ENCODE results near the gene UNC13A.

UNC13A gene

DNA sequence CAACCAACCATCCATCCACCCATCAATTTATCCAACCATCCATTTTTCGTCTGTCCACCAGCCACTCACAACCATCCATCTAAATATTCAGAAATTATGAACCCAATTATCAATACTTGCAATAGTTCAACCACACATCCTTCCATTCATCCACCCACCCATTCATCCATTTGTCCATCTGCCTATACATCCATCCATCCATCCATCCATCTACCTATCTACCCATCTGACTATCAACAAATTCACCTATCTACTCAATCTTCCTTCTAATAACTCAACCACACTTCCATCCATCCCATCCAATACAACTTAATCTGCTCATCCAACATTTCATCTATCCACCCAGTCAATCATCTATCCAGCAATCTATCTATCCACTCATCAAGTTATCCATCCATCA is 46.3 kb downstream of the UNC13A start:
- TF ChIP-seq SP1 (IDR thresholded peaks at IDR 0.05) (no peak), HDGF (IDR thresholded peaks at IDR 0.05; ENCODE audit: borderline replicate concordance) (no peak), FOXK2 (IDR thresholded peaks at IDR 0.05) (no peak), FOXM1 (IDR thresholded peaks at IDR 0.05; ENCODE audit: borderline replicate concordance) (no peak), SUZ12 (IDR thresholded peaks at IDR 0.05) (no peak), L3MBTL2 (conservative IDR thresholded peaks at IDR 0.05) (no peak), LEF1 (IDR thresholded peaks at IDR 0.05; ENCODE audit: borderline replicate concordance) (no peak), BHLHE40 (IDR thresholded peaks at IDR 0.05; ENCODE audit: borderline replicate concordance) (no peak), TARDBP (IDR thresholded peaks at IDR 0.05) (no peak), ZNF384 (IDR thresholded peaks at IDR 0.05) (no peak), ELF4 (IDR thresholded peaks at IDR 0.05) (no peak), FOXA1 (IDR thresholded peaks at IDR 0.05) (no peak), CTBP1 (IDR thresholded peaks at IDR 0.05; ENCODE audit: borderline replicate concordance) (no peak), ARNT (IDR thresholded peaks at IDR 0.05) (no peak), NFRKB (IDR thresholded peaks at IDR 0.05) (no peak)
- TF ChIP-seq, protein P1, sequence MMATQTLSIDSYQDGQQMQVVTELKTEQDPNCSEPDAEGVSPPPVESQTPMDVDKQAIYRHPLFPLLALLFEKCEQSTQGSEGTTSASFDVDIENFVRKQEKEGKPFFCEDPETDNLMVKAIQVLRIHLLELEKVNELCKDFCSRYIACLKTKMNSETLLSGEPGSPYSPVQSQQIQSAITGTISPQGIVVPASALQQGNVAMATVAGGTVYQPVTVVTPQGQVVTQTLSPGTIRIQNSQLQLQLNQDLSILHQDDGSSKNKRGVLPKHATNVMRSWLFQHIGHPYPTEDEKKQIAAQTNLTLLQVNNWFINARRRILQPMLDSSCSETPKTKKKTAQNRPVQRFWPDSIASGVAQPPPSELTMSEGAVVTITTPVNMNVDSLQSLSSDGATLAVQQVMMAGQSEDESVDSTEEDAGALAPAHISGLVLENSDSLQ (IDR thresholded peaks at IDR 0.05): no peak
- no peak for DNase-seq (ENCODE audit: extremely low spot score)
- CTCF ChIA-PET: no interaction called here
- POLR2A ChIA-PET: no interaction called here

DNA sequence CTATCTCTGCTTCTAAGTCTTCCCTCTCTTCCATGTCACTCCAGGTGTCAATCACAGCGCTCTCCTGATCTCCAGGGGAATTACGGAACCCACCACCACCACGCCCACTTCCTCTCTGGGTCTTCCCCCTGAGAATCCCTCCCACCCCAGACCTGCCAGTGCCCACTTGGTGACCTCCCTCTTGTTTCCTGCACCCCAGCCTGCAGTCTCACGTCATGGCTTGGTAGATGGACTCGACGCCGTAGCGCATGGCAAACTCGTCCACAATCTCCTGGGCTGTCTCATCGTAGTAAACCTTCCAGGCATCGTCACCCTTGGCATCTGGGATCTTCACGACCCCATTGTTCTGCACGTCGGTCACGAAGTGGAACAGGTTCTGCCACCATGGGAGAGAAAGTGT is 47.0 kb downstream of the UNC13A start:
- ChIA-PET POLR2A (no interaction called here), CTCF (no interaction called here)
- DNase-seq (ENCODE audit: extremely low spot score): no peak
- TF ChIP-seq BHLHE40 (IDR thresholded peaks at IDR 0.05; ENCODE audit: borderline replicate concordance) (no peak), ZNF384 (IDR thresholded peaks at IDR 0.05) (no peak), SUZ12 (IDR thresholded peaks at IDR 0.05) (no peak), CTBP1 (IDR thresholded peaks at IDR 0.05; ENCODE audit: borderline replicate concordance) (no peak), SP1 (IDR thresholded peaks at IDR 0.05) (no peak)

DNA sequence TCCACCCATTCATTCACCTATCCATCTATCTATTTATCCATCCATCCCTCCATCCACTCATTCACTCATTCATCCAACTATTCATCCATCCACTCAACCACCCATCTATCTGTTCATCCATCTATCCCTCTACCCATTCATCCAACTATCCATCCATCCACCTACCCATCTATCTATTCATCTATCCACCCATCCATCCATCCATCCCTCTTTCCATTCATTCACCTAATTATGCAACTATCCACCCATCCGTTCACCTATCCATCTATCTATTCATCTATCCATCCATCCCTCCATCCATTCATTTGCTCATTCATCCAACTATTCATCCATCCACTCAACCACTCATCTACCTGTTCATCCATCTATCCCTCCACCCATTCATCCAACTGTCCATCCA is 54.5 kb downstream of the UNC13A start:
- TF ChIP-seq L3MBTL2 (conservative IDR thresholded peaks at IDR 0.05): no peak
- TF ChIP-seq HDGF (IDR thresholded peaks at IDR 0.05; ENCODE audit: borderline replicate concordance): no peak
- no peak for TF ChIP-seq ZNF384 (IDR thresholded peaks at IDR 0.05)
- no peak for TF ChIP-seq FOXA1 (IDR thresholded peaks at IDR 0.05)
- TF ChIP-seq ARNT (IDR thresholded peaks at IDR 0.05): no peak
- no peak for TF ChIP-seq CTBP1 (IDR thresholded peaks at IDR 0.05; ENCODE audit: borderline replicate concordance)
- TF ChIP-seq, protein P1 (IDR thresholded peaks at IDR 0.05): no peak
- no peak for TF ChIP-seq SUZ12 (IDR thresholded peaks at IDR 0.05)
- no peak for TF ChIP-seq FOXK2 (IDR thresholded peaks at IDR 0.05)
- no peak for TF ChIP-seq SP1 (IDR thresholded peaks at IDR 0.05)
- no peak for TF ChIP-seq TARDBP (IDR thresholded peaks at IDR 0.05)
- no peak for TF ChIP-seq NFRKB (IDR thresholded peaks at IDR 0.05)
- no peak for TF ChIP-seq ELF4 (IDR thresholded peaks at IDR 0.05)
- TF ChIP-seq BHLHE40 (IDR thresholded peaks at IDR 0.05; ENCODE audit: borderline replicate concordance): no peak
- CTCF ChIA-PET: no interaction called here

DNA sequence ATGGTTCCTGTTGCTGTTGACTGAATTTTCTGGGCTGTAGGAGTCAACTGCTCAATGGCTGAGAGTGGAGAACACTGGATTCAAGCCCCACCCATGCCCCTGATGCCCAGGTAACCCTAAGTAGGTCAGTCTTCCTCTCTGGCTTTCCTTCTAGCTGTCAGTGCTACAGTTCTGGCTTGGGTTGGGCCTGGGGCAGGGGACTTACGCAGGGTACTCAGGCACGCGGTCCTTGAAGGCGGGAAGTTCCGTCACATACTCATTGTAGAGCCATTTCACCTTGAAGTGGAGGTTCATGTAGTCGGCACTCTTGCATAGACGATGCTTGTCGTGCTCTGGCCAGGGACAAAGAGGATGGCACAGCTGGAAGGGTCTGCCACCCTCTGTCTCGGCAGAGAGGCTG is 55.6 kb downstream of the UNC13A start:
- DNase-seq (ENCODE audit: extremely low spot score): no peak
- TF ChIP-seq FOXK2 (IDR thresholded peaks at IDR 0.05): no peak
- no peak for TF ChIP-seq ELF4 (IDR thresholded peaks at IDR 0.05)
- TF ChIP-seq HDGF (IDR thresholded peaks at IDR 0.05; ENCODE audit: borderline replicate concordance): no peak
- TF ChIP-seq FOXM1 (IDR thresholded peaks at IDR 0.05; ENCODE audit: borderline replicate concordance): no peak
- TF ChIP-seq LEF1 (IDR thresholded peaks at IDR 0.05; ENCODE audit: borderline replicate concordance): no peak
- TF ChIP-seq, protein P1 (IDR thresholded peaks at IDR 0.05): no peak
- TF ChIP-seq NFRKB (IDR thresholded peaks at IDR 0.05): no peak
- TF ChIP-seq SUZ12 (IDR thresholded peaks at IDR 0.05): no peak
- TF ChIP-seq TARDBP (IDR thresholded peaks at IDR 0.05): no peak
- no peak for TF ChIP-seq BHLHE40 (IDR thresholded peaks at IDR 0.05; ENCODE audit: borderline replicate concordance)
- POLR2A ChIA-PET: no interaction called here
- CTCF ChIA-PET: no interaction called here

More for the DNA sequence above, 54.5 kb downstream of the UNC13A start:
- no peak for DNase-seq (ENCODE audit: extremely low spot score)
- POLR2A ChIA-PET: no interaction called here

DNA sequence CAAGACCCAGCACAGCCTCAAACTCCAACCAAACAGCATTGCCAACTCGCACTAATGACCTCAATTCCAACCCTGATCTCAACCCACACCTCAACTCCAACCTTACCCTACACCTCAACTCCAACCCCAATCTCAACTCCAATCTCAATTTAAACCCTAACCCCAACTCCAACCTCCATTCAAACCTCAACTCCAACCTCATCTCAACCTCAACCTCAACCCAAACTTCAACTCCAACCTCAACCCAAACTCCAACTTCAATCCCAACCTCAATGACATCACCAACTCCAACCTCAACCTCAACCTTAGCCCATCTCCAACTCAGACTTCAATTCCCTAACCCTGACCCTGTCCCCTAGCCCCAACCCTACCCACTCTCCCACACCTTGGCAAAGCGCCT is 58.4 kb downstream of the UNC13A start:
- no peak for DNase-seq (ENCODE audit: extremely low spot score)
- ChIA-PET POLR2A (no interaction called here), CTCF (no interaction called here)
- no peak for TF ChIP-seq FOXK2 (IDR thresholded peaks at IDR 0.05)
- TF ChIP-seq CTBP1 (IDR thresholded peaks at IDR 0.05; ENCODE audit: borderline replicate concordance): no peak
- TF ChIP-seq, protein P1 (IDR thresholded peaks at IDR 0.05): no peak
- no peak for TF ChIP-seq HDGF (IDR thresholded peaks at IDR 0.05; ENCODE audit: borderline replicate concordance)
- no peak for TF ChIP-seq BHLHE40 (IDR thresholded peaks at IDR 0.05; ENCODE audit: borderline replicate concordance)
- no peak for TF ChIP-seq SP1 (IDR thresholded peaks at IDR 0.05)
- no peak for TF ChIP-seq ARNT (IDR thresholded peaks at IDR 0.05)
- TF ChIP-seq ELF4 (IDR thresholded peaks at IDR 0.05): no peak
- no peak for TF ChIP-seq LEF1 (IDR thresholded peaks at IDR 0.05; ENCODE audit: borderline replicate concordance)
- TF ChIP-seq FOXA1 (IDR thresholded peaks at IDR 0.05): no peak
- no peak for TF ChIP-seq FOXM1 (IDR thresholded peaks at IDR 0.05; ENCODE audit: borderline replicate concordance)
- TF ChIP-seq SUZ12 (IDR thresholded peaks at IDR 0.05): no peak
- TF ChIP-seq NFRKB (IDR thresholded peaks at IDR 0.05): no peak
- no peak for TF ChIP-seq ZNF384 (IDR thresholded peaks at IDR 0.05)
- TF ChIP-seq TARDBP (IDR thresholded peaks at IDR 0.05): no peak

DNA sequence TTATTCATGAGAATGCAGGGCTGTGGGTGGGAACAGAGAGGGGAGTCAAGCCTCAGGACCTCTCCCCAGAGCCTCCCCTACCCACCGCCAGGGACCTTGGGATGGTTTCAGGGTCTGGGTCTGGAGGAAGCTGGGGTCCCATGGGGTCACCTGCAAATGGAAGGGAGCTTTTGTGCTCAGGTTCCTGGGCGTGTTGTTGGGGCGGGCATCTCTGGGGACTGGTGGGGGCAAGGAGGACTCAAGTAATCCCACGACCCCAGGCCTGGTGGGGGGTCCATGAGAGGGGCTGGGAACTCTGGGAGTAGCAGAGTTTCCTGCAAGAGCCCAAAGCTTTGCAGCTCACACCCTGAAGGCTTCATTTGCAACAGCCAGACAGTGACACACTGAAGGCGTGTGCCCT is 60.2 kb downstream of the UNC13A start:
- ChIA-PET CTCF (no interaction called here), POLR2A (interaction anchor here (0.8 kb wide), 1 partner anchor 22 kb away, joined by 3 read pairs; no protein-coding TSS in a partner anchor)
- no peak for DNase-seq (ENCODE audit: extremely low spot score)
- TF ChIP-seq, protein P1 (IDR thresholded peaks at IDR 0.05): no peak
- TF ChIP-seq TARDBP (IDR thresholded peaks at IDR 0.05): no peak
- TF ChIP-seq HDGF (IDR thresholded peaks at IDR 0.05; ENCODE audit: borderline replicate concordance): no peak
- TF ChIP-seq L3MBTL2 (conservative IDR thresholded peaks at IDR 0.05): no peak
- TF ChIP-seq SP1 (IDR thresholded peaks at IDR 0.05): no peak
- TF ChIP-seq NFRKB (IDR thresholded peaks at IDR 0.05): no peak
- no peak for TF ChIP-seq ZNF384 (IDR thresholded peaks at IDR 0.05)
- no peak for TF ChIP-seq ELF4 (IDR thresholded peaks at IDR 0.05)
- no peak for TF ChIP-seq FOXM1 (IDR thresholded peaks at IDR 0.05; ENCODE audit: borderline replicate concordance)
- no peak for TF ChIP-seq FOXK2 (IDR thresholded peaks at IDR 0.05)
- no peak for TF ChIP-seq SUZ12 (IDR thresholded peaks at IDR 0.05)
- TF ChIP-seq FOXA1 (IDR thresholded peaks at IDR 0.05): no peak
